WTC11 (cell line): ENCODE data around the gene NFIX. TPM values are rescaled to one million over a fixed set of nuclear protein-coding genes. Genes with fewer than 3 reads are reported as not detected.

Source experiments
- ATAC-seq: fragments of 200-7000 bp; cut with Tn5 transposase; 2 replicates; pipeline ENCODE4 v1.10.0; 2021; ENCODE audit warnings: mild to moderate bottlenecking, moderate library complexity
- CTCF ChIA-PET: fragments of 300-600 bp; sonication (Branson Sonifier 250); formaldehyde crosslinking; loops from one replicate; lab custom pipeline; 2021; ENCODE audit warnings: antibody characterized with exemption; lab: Charles Lee
- POLR2A ChIA-PET: fragments of 350-600 bp; sonication (Branson Sonifier 250); formaldehyde crosslinking; loops from one replicate; lab custom pipeline; 2021; ENCODE audit warnings: antibody characterized with exemption; lab: Charles Lee
- DNase-seq: peaks from one replicate; pipeline ENCODE4 v3.0.0; 2021; ENCODE audit warnings: low spot score
- H3K27ac Mint-ChIP-seq: 2 replicates; pipeline ENCODE4 v1.8.0; 2021; ENCODE audit warnings: mixed read lengths
- H3K27me3 Mint-ChIP-seq: 2 replicates; pipeline ENCODE4 v1.8.0; 2021; ENCODE audit warnings: low read depth, mild to moderate bottlenecking, moderate library complexity, mixed read lengths
- H3K36me3 Mint-ChIP-seq: 2 replicates; pipeline ENCODE4 v1.8.0; 2021; ENCODE audit warnings: mixed read lengths
- H3K4me1 Mint-ChIP-seq: 2 replicates; pipeline ENCODE4 v1.8.0; 2022; ENCODE audit warnings: mixed read lengths
- H3K4me3 Mint-ChIP-seq: 2 replicates; pipeline ENCODE4 v1.8.0; 2021; ENCODE audit warnings: mild to moderate bottlenecking, moderate library complexity, mixed read lengths
- H3K9me3 Mint-ChIP-seq: 2 replicates; pipeline ENCODE4 v1.8.0; 2021; ENCODE audit warnings: mixed read lengths
- CBFB ChIP-seq: sonication (generic); formaldehyde crosslinking; IDR thresholded peaks from 2 replicates; pipeline ENCODE4 v1.8.1; 2022; ENCODE audit warnings: mild to moderate bottlenecking, low read depth, missing genetic modification reagents
- CDX4 ChIP-seq: fragments of 250-450 bp; sonication (Bioruptor Pico); IDR thresholded peaks from 2 replicates; pipeline ENCODE4 v1.9.0; 2021; ENCODE audit warnings: moderate library complexity, mild to moderate bottlenecking, inconsistent platforms, borderline replicate concordance
- CREB1 ChIP-seq: sonication (generic); formaldehyde crosslinking; IDR thresholded peaks from 2 replicates; pipeline ENCODE4 v1.8.0; 2023; ENCODE audit warnings: mild to moderate bottlenecking, missing genetic modification reagents
- ELF4 ChIP-seq: sonication (generic); formaldehyde crosslinking; IDR thresholded peaks from 2 replicates; pipeline ENCODE4 v1.8.1; 2022; ENCODE audit warnings: low read depth, mild to moderate bottlenecking, moderate library complexity, missing genetic modification reagents
- ESRRA ChIP-seq: sonication (generic); formaldehyde crosslinking; IDR thresholded peaks from 2 replicates; pipeline ENCODE4 v1.8.1; 2022; ENCODE audit warnings: mild to moderate bottlenecking, missing genetic modification reagents, borderline replicate concordance
- FOXP1 ChIP-seq: sonication (generic); formaldehyde crosslinking; IDR thresholded peaks from 2 replicates; pipeline ENCODE4 v1.8.0; 2022; ENCODE audit warnings: missing genetic modification reagents, mild to moderate bottlenecking, moderate library complexity, borderline replicate concordance
- GABPB1 ChIP-seq: sonication (generic); formaldehyde crosslinking; IDR thresholded peaks from 2 replicates; pipeline ENCODE4 v1.8.1; 2023; ENCODE audit warnings: mild to moderate bottlenecking, missing genetic modification reagents
- GRHL2 ChIP-seq: fragments of 250-450 bp; sonication (Bioruptor Pico); IDR thresholded peaks from 2 replicates; pipeline ENCODE4 v1.8.0; 2022; ENCODE audit warnings: mild to moderate bottlenecking, moderate library complexity; ENCODE audit not compliant: insufficient replicate concordance, severe bottlenecking
- HMGA2 ChIP-seq: fragments of 250-450 bp; sonication (Bioruptor Pico); IDR thresholded peaks from 2 replicates; pipeline ENCODE4 v1.4.0; 2021; ENCODE audit warnings: mild to moderate bottlenecking, moderate library complexity
- IRF1 ChIP-seq: sonication (generic); formaldehyde crosslinking; IDR thresholded peaks from 2 replicates; pipeline ENCODE4 v1.8.0; 2023; ENCODE audit warnings: missing genetic modification reagents
- JUN ChIP-seq: sonication (generic); formaldehyde crosslinking; IDR thresholded peaks from 2 replicates; pipeline ENCODE4 v1.8.0; 2023; ENCODE audit warnings: mild to moderate bottlenecking, missing genetic modification reagents
- MAX ChIP-seq: sonication (generic); formaldehyde crosslinking; IDR thresholded peaks from 2 replicates; pipeline ENCODE4 v1.8.0; 2022; ENCODE audit warnings: mild to moderate bottlenecking, missing genetic modification reagents
- NFYB ChIP-seq: sonication (generic); formaldehyde crosslinking; conservative IDR thresholded peaks from 2 replicates; pipeline ENCODE4 v1.8.0; 2022; ENCODE audit warnings: low read depth, missing genetic modification reagents
- NR2C2 ChIP-seq: sonication (generic); formaldehyde crosslinking; IDR thresholded peaks from 2 replicates; pipeline ENCODE4 v1.8.0; 2022; ENCODE audit warnings: mild to moderate bottlenecking, missing genetic modification reagents
- OVOL2 ChIP-seq: fragments of 250-450 bp; sonication (Bioruptor Pico); IDR thresholded peaks from 2 replicates; pipeline ENCODE4 v1.9.0; 2021; ENCODE audit warnings: mild to moderate bottlenecking, borderline replicate concordance
- RELA ChIP-seq: sonication (generic); formaldehyde crosslinking; IDR thresholded peaks from 2 replicates; pipeline ENCODE4 v1.8.1; 2022; ENCODE audit warnings: missing genetic modification reagents, mild to moderate bottlenecking, borderline replicate concordance
- SMAD3 ChIP-seq: sonication (generic); formaldehyde crosslinking; IDR thresholded peaks from 2 replicates; pipeline ENCODE4 v1.8.0; 2022; ENCODE audit warnings: missing genetic modification reagents, mild to moderate bottlenecking, borderline replicate concordance
- TCF7 ChIP-seq: sonication (generic); formaldehyde crosslinking; IDR thresholded peaks from 2 replicates; pipeline ENCODE4 v1.8.0; 2022; ENCODE audit warnings: mild to moderate bottlenecking, low read depth, missing genetic modification reagents, moderate library complexity
- TP53 ChIP-seq: sonication (generic); formaldehyde crosslinking; IDR thresholded peaks from 2 replicates; pipeline ENCODE4 v1.8.1; 2023; ENCODE audit warnings: mild to moderate bottlenecking, missing genetic modification reagents
- ZNF512 ChIP-seq: sonication (generic); formaldehyde crosslinking; IDR thresholded peaks from 2 replicates; pipeline ENCODE4 v1.8.1; 2022; ENCODE audit warnings: missing genetic modification reagents, borderline replicate concordance
- ZNF671 ChIP-seq: fragments of 250-450 bp; sonication (Bioruptor Pico); IDR thresholded peaks from 2 replicates; pipeline ENCODE4 v1.8.0; 2021; ENCODE audit warnings: mild to moderate bottlenecking
- total RNA-seq: library from RNA; stranded (reverse); gene quantifications from 3 replicates; pipeline ENCODE4 v1.2.3, GENCODE V29; 2021
- TF ChIP-seq, protein P1 (sequence below): sonication (generic); formaldehyde crosslinking; IDR thresholded peaks from 2 replicates; pipeline ENCODE4 v1.8.1; 2022; ENCODE audit warnings: low read depth, missing genetic modification reagents, borderline replicate concordance
- TF ChIP-seq, protein P2 (sequence below): sonication (generic); formaldehyde crosslinking; IDR thresholded peaks from 2 replicates; pipeline ENCODE4 v1.8.1; 2023; ENCODE audit warnings: mild to moderate bottlenecking, missing genetic modification reagents
- TF ChIP-seq, protein P3 (sequence below): sonication (generic); formaldehyde crosslinking; IDR thresholded peaks from 2 replicates; pipeline ENCODE4 v1.8.1; 2022; ENCODE audit warnings: low read depth, mild to moderate bottlenecking, moderate library complexity, missing genetic modification reagents, borderline replicate concordance

NFIX gene
- total RNA-seq, 1 experiment from 2014 or later = 1.4 TPM

DNA sequence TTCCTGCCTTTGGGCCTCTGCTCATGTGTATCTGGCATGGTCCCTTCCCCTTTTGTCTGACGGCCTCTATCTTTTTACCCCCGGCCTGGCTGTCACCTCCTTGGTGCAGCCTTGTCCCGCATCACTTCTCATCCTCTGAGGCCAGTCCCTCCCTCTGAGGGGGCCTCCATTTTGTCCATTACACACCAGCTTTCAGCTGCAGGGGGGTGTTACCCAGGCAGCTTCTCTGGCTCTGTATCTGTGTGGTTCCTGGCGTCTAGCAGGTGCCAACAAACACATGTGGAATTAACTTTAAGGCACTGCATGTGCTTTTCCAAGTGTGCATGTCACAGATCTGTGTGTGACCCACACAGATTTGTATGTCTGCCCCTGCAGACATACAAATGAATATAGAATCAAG is 55.0 kb downstream of the NFIX start:
- POLR2A ChIA-PET = interaction anchor here (0.5 kb wide), 1 partner anchor 8 kb away, joined by 3 read pairs; no protein-coding TSS in a partner anchor
- H3K4me1 Mint-ChIP-seq = peaks cover 32% of the 10 kb centered on the region
- ATAC-seq (no peak), DNase-seq (no peak)
- CTCF ChIA-PET = interaction anchor here (3.2 to 12.4 kb wide), 4 partner anchors 10 to 85 kb away, joined by 13 to 177 read pairs (median 42); no protein-coding TSS in a partner anchor
- H3K9me3 Mint-ChIP-seq = no peaks in the 10 kb centered on the region
- H3K27ac Mint-ChIP-seq = no peak overlapping the region
- no peak overlapping the region for H3K4me3 Mint-ChIP-seq
- no peaks in the 10 kb centered on the region for H3K36me3 Mint-ChIP-seq
- TF ChIP-seq OVOL2 (CRISPR knock-in tag) (no peak), TCF7 (CRISPR knock-in tag) (no peak), CREB1 (CRISPR knock-in tag) (no peak), RELA (CRISPR knock-in tag) (no peak), ZNF671 (no peak), GRHL2 (CRISPR knock-in tag) (no peak), JUN (no peak), CBFB (no peak), MAX (CRISPR knock-in tag) (no peak)
- TF ChIP-seq, protein P1, sequence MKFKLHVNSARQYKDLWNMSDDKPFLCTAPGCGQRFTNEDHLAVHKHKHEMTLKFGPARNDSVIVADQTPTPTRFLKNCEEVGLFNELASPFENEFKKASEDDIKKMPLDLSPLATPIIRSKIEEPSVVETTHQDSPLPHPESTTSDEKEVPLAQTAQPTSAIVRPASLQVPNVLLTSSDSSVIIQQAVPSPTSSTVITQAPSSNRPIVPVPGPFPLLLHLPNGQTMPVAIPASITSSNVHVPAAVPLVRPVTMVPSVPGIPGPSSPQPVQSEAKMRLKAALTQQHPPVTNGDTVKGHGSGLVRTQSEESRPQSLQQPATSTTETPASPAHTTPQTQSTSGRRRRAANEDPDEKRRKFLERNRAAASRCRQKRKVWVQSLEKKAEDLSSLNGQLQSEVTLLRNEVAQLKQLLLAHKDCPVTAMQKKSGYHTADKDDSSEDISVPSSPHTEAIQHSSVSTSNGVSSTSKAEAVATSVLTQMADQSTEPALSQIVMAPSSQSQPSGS (CRISPR knock-in tag) = no peak
- H3K27me3 Mint-ChIP-seq = peaks cover 99% of the 10 kb centered on the region

DNA sequence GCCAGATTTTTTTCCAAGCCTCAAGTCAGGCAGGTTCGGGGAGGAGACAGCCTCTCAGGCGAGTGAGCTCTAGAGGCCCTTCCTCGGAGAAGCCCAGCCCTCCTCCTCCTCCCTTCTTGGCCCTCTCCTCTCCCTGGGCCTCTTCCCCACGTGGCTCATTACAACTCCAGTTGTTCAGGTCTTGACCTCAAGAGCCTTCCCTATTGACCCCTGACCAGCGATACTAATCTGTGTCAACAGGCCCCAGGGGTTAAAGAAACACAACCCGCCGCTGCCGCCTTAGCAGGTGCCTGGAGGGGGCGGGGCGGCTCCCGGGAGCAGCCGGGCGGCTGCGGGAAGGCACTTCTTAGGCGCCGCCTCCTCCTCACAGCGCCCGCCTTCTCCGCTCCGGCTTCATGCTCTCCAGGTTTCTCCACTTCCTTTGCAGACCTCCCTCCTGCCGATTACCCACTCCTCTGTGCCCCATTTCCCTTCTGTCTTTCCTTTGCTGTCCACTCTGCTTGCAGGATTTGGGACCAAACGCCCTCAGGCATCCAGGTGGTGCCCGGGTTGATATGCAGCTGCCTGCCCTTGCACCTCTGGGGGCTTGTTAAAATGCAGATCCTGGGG is 56.4 kb downstream of the NFIX start:
- DNase-seq (peak; percentile 89), ATAC-seq (peak; percentile 79)
- no peaks in the 10 kb centered on the region for H3K9me3 Mint-ChIP-seq
- peaks cover 99% of the 10 kb centered on the region for H3K27me3 Mint-ChIP-seq
- peak overlapping the region; percentile 57 for H3K4me3 Mint-ChIP-seq
- no peak overlapping the region for H3K27ac Mint-ChIP-seq
- ChIA-PET CTCF (interaction anchor here (0.7 to 12.4 kb wide), 7 partner anchors 9 to 143 kb away, joined by 3 to 293 read pairs (median 40); no protein-coding TSS in a partner anchor), POLR2A (no interaction called here)
- H3K4me1 Mint-ChIP-seq = peaks cover 43% of the 10 kb centered on the region
- no peaks in the 10 kb centered on the region for H3K36me3 Mint-ChIP-seq
- TF ChIP-seq RELA (CRISPR knock-in tag) (no peak), SMAD3 (CRISPR knock-in tag) (no peak), TP53 (no peak), IRF1 (CRISPR knock-in tag) (no peak), NR2C2 (CRISPR knock-in tag) (no peak), JUN (no peak), ZNF512 (CRISPR knock-in tag) (no peak), GABPB1 (CRISPR knock-in tag) (0 out of 2 replicates have a peak, but pooled peaks have one; percentile 10), HMGA2 (CRISPR knock-in tag) (no peak), NFYB (CRISPR knock-in tag) (no peak), ELF4 (CRISPR knock-in tag) (no peak), CDX4 (CRISPR knock-in tag) (no peak), FOXP1 (CRISPR knock-in tag) (peak; percentile 50; the same call in 1 of the 2 replicates), ESRRA (CRISPR knock-in tag) (no peak)
- TF ChIP-seq, protein P2, sequence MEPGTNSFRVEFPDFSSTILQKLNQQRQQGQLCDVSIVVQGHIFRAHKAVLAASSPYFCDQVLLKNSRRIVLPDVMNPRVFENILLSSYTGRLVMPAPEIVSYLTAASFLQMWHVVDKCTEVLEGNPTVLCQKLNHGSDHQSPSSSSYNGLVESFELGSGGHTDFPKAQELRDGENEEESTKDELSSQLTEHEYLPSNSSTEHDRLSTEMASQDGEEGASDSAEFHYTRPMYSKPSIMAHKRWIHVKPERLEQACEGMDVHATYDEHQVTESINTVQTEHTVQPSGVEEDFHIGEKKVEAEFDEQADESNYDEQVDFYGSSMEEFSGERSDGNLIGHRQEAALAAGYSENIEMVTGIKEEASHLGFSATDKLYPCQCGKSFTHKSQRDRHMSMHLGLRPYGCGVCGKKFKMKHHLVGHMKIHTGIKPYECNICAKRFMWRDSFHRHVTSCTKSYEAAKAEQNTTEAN = no peak
- TF ChIP-seq, protein P3, sequence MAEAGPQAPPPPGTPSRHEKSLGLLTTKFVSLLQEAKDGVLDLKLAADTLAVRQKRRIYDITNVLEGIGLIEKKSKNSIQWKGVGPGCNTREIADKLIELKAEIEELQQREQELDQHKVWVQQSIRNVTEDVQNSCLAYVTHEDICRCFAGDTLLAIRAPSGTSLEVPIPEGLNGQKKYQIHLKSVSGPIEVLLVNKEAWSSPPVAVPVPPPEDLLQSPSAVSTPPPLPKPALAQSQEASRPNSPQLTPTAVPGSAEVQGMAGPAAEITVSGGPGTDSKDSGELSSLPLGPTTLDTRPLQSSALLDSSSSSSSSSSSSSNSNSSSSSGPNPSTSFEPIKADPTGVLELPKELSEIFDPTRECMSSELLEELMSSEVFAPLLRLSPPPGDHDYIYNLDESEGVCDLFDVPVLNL (CRISPR knock-in tag) = no peak
- TF ChIP-seq, protein P1 (CRISPR knock-in tag) = no peak
